Measurements from ENCODE around the gene PIANP.

- TF ChIP-seq POLR2A (IDR thresholded peaks at IDR 0.05), result no peak
- TF ChIP-seq, protein P1, sequence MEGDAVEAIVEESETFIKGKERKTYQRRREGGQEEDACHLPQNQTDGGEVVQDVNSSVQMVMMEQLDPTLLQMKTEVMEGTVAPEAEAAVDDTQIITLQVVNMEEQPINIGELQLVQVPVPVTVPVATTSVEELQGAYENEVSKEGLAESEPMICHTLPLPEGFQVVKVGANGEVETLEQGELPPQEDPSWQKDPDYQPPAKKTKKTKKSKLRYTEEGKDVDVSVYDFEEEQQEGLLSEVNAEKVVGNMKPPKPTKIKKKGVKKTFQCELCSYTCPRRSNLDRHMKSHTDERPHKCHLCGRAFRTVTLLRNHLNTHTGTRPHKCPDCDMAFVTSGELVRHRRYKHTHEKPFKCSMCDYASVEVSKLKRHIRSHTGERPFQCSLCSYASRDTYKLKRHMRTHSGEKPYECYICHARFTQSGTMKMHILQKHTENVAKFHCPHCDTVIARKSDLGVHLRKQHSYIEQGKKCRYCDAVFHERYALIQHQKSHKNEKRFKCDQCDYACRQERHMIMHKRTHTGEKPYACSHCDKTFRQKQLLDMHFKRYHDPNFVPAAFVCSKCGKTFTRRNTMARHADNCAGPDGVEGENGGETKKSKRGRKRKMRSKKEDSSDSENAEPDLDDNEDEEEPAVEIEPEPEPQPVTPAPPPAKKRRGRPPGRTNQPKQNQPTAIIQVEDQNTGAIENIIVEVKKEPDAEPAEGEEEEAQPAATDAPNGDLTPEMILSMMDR (IDR thresholded peaks at IDR 0.05), result no peak
Measured at GRCh38 chr12:6652391-6652790, 48.2 kb downstream of the PIANP start.
